Neural progenitor cell (in vitro differentiated cells): ENCODE data around the gene PSME3IP1. TPM values are rescaled to one million over a fixed set of nuclear protein-coding genes. Genes with fewer than 3 reads are reported as not detected.

Experiments used
- DNase-seq: peaks from one replicate; pipeline ENCODE4 v3.0.0-alpha.2; 2016; ENCODE audit warnings: low spot score
- H2AFZ ChIP-seq: fragments of 200-600 bp; sonication (generic); replicated peaks from 2 replicates; pipeline ENCODE4 v1.6.1; 2016; ENCODE audit warnings: antibody characterized with exemption
- H3F3A ChIP-seq: fragments of 200-600 bp; sonication (generic); 2 replicates; pipeline ENCODE4 v1.6.1; 2016; ENCODE audit warnings: antibody characterized with exemption, low read depth
- H3K27ac ChIP-seq: fragments of 200-600 bp; sonication (generic); 2 replicates; pipeline ENCODE4 v1.5.1; 2016; ENCODE audit warnings: mild to moderate bottlenecking
- H3K27me3 ChIP-seq: fragments of 200-600 bp; sonication (generic); 2 replicates; pipeline ENCODE4 v1.6.1; 2016; ENCODE audit warnings: mild to moderate bottlenecking, moderate library complexity
- H3K36me3 ChIP-seq: fragments of 200-600 bp; sonication (generic); 2 replicates; pipeline ENCODE4 v1.5.1; 2016
- H3K4me1 ChIP-seq: fragments of 200-600 bp; sonication (generic); 2 replicates; pipeline ENCODE4 v1.6.1; 2016; ENCODE audit warnings: mixed run types
- H3K4me2 ChIP-seq: fragments of 200-600 bp; sonication (generic); 2 replicates; pipeline ENCODE4 v1.6.1; 2016
- H3K4me3 ChIP-seq: fragments of 200-600 bp; sonication (generic); 2 replicates; pipeline ENCODE4 v1.5.1; 2016
- H3K79me2 ChIP-seq: fragments of 200-600 bp; sonication (generic); 2 replicates; pipeline ENCODE4 v1.6.1; 2016; ENCODE audit warnings: low read depth
- H3K9ac ChIP-seq: fragments of 200-600 bp; sonication (generic); 2 replicates; pipeline ENCODE4 v1.6.1; 2016
- H3K9me3 ChIP-seq: fragments of 200-600 bp; sonication (generic); 2 replicates; pipeline ENCODE4 v1.5.1; 2016; ENCODE audit warnings: low read depth
- H4K20me1 ChIP-seq: fragments of 200-600 bp; sonication (generic); 2 replicates; pipeline ENCODE4 v1.6.1; 2016; ENCODE audit warnings: low read depth
- H3K27ac Mint-ChIP-seq: 3 replicates; pipeline ENCODE4 v1.8.0; 2021; ENCODE audit warnings: mixed read lengths
- H3K27me3 Mint-ChIP-seq: 2 replicates; pipeline ENCODE4 v1.8.0; 2022; ENCODE audit warnings: low read depth, mild to moderate bottlenecking, inconsistent platforms, moderate library complexity, mixed read lengths; ENCODE audit not compliant: insufficient read depth
- H3K36me3 Mint-ChIP-seq: 3 replicates; pipeline ENCODE4 v1.8.0; 2021; ENCODE audit warnings: mixed read lengths
- H3K4me1 Mint-ChIP-seq: 3 replicates; pipeline ENCODE4 v1.8.0; 2021; ENCODE audit warnings: mixed read lengths
- H3K4me3 Mint-ChIP-seq: 3 replicates; pipeline ENCODE4 v1.8.0; 2021; ENCODE audit warnings: mild to moderate bottlenecking, moderate library complexity, mixed read lengths
- H3K9me3 Mint-ChIP-seq: 3 replicates; pipeline ENCODE4 v1.8.0; 2020; ENCODE audit warnings: mixed read lengths
- EZH2 ChIP-seq: fragments of 200-600 bp; sonication (generic); IDR thresholded peaks from 2 replicates; pipeline ENCODE4 v1.6.1; 2017; ENCODE audit warnings: antibody characterized with exemption, mild to moderate bottlenecking, moderate library complexity
- EZH2phosphoT487 ChIP-seq: fragments of 200-600 bp; sonication (generic); IDR thresholded peaks from 2 replicates; pipeline ENCODE4 v1.6.1; 2017; ENCODE audit warnings: antibody characterized with exemption
- total RNA-seq: library from RNA; depleted of rRNA; stranded (reverse); fragments of >200 nt; gene quantifications from 2 replicates; pipeline ENCODE4 v1.2.3, GENCODE V29; 2015; ENCODE audit warnings: low replicate concordance
- TF ChIP-seq, protein P1 (sequence below): fragments of 200-600 bp; sonication (generic); IDR thresholded peaks from 2 replicates; pipeline ENCODE4 v1.5.1; 2017; ENCODE audit warnings: antibody characterized with exemption, mild to moderate bottlenecking

The PSME3IP1 gene
- total RNA-seq, 1 donor from 2014 or later, result 184 TPM

DNA sequence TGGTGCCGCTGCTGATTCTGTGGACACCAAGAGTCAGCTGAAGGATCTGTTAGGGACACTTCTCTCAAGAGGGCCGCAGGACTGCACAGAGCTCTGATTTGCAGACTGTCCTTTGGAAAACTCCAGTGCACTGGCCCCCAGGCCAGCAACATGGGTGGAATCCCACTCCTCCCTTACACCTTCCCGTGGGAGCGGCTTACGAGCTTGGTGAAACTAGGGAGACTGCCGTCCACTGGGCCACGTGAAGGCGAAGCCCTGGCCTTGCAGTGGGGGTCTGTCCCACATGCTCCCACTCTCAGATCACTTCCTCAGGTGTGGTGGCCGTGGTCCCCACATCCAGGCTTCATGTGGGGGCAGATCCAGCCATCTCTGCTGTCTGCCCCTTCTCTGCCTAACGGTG lies 36.4 kb downstream of the PSME3IP1 start:
- H3K79me2 ChIP-seq, result no peaks in the 10 kb centered on the region
- no peak overlapping the region for H3K4me3 Mint-ChIP-seq
- H3K36me3 Mint-ChIP-seq, result peaks cover 31% of the 10 kb centered on the region
- H3K27ac ChIP-seq, result no peak overlapping the region
- peaks cover 12% of the 10 kb centered on the region for H4K20me1 ChIP-seq
- no peak for DNase-seq
- no peak overlapping the region for H3K4me3 ChIP-seq
- H3F3A ChIP-seq, result peaks cover 26% of the 10 kb centered on the region
- peaks cover 6% of the 10 kb centered on the region for H3K27me3 Mint-ChIP-seq
- H3K27me3 ChIP-seq, result no peaks in the 10 kb centered on the region
- H2AFZ ChIP-seq, result no peak overlapping the region
- H3K9me3 Mint-ChIP-seq, result no peaks in the 10 kb centered on the region
- no peak overlapping the region for H3K4me2 ChIP-seq
- H3K36me3 ChIP-seq, result no peaks in the 10 kb centered on the region
- H3K27ac Mint-ChIP-seq, result no peak overlapping the region
- no peak for TF ChIP-seq EZH2phosphoT487
- TF ChIP-seq, protein P1, sequence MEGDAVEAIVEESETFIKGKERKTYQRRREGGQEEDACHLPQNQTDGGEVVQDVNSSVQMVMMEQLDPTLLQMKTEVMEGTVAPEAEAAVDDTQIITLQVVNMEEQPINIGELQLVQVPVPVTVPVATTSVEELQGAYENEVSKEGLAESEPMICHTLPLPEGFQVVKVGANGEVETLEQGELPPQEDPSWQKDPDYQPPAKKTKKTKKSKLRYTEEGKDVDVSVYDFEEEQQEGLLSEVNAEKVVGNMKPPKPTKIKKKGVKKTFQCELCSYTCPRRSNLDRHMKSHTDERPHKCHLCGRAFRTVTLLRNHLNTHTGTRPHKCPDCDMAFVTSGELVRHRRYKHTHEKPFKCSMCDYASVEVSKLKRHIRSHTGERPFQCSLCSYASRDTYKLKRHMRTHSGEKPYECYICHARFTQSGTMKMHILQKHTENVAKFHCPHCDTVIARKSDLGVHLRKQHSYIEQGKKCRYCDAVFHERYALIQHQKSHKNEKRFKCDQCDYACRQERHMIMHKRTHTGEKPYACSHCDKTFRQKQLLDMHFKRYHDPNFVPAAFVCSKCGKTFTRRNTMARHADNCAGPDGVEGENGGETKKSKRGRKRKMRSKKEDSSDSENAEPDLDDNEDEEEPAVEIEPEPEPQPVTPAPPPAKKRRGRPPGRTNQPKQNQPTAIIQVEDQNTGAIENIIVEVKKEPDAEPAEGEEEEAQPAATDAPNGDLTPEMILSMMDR, result no peak
- TF ChIP-seq EZH2, result no peak
- no peaks in the 10 kb centered on the region for H3K9me3 ChIP-seq
- no peak overlapping the region for H3K9ac ChIP-seq
- peaks cover 39% of the 10 kb centered on the region for H3K4me1 ChIP-seq
- peaks cover 58% of the 10 kb centered on the region for H3K4me1 Mint-ChIP-seq

DNA sequence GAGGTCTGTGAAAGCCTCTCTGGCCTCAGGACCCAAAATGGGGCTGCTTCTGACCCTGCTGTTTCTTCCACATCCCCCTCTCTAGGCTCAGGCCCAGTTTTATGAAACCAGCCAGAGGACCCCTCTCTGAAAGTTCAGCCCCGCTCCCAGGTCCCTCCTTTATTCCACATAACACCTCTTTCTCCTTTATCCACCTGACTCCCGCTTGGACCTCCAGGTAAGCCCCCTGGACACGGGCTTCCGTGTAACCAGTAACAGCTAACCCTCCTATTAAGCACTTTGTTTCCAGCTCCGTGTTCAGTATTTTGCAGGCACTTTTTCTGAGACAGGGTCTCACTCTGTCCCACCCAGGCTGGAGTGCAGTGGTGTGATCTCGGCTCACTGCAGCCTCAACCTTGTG lies 37.4 kb downstream of the PSME3IP1 start:
- H3K4me1 Mint-ChIP-seq, result peaks cover 67% of the 10 kb centered on the region
- no peak for DNase-seq
- H3K79me2 ChIP-seq, result no peaks in the 10 kb centered on the region
- no peaks in the 10 kb centered on the region for H3K36me3 ChIP-seq
- no peak overlapping the region for H3K27ac ChIP-seq
- peaks cover 22% of the 10 kb centered on the region for H3K36me3 Mint-ChIP-seq
- H3K27me3 Mint-ChIP-seq, result peaks cover 6% of the 10 kb centered on the region
- H3K9me3 ChIP-seq, result no peaks in the 10 kb centered on the region
- peak overlapping the region; percentile 83 for H3K27ac Mint-ChIP-seq
- peak overlapping the region; percentile 41 for H3K4me3 Mint-ChIP-seq
- TF ChIP-seq EZH2phosphoT487 (no peak), EZH2 (no peak)
- TF ChIP-seq, protein P1, result no peak
- no peaks in the 10 kb centered on the region for H3K9me3 Mint-ChIP-seq
- H2AFZ ChIP-seq, result no peak overlapping the region
- H3K4me3 ChIP-seq, result no peak overlapping the region
- peaks cover 39% of the 10 kb centered on the region for H3K4me1 ChIP-seq
- no peak overlapping the region for H3K9ac ChIP-seq
- peaks cover 12% of the 10 kb centered on the region for H4K20me1 ChIP-seq
- H3K4me2 ChIP-seq, result no peak overlapping the region
- H3F3A ChIP-seq, result peaks cover 26% of the 10 kb centered on the region
- H3K27me3 ChIP-seq, result no peaks in the 10 kb centered on the region

DNA sequence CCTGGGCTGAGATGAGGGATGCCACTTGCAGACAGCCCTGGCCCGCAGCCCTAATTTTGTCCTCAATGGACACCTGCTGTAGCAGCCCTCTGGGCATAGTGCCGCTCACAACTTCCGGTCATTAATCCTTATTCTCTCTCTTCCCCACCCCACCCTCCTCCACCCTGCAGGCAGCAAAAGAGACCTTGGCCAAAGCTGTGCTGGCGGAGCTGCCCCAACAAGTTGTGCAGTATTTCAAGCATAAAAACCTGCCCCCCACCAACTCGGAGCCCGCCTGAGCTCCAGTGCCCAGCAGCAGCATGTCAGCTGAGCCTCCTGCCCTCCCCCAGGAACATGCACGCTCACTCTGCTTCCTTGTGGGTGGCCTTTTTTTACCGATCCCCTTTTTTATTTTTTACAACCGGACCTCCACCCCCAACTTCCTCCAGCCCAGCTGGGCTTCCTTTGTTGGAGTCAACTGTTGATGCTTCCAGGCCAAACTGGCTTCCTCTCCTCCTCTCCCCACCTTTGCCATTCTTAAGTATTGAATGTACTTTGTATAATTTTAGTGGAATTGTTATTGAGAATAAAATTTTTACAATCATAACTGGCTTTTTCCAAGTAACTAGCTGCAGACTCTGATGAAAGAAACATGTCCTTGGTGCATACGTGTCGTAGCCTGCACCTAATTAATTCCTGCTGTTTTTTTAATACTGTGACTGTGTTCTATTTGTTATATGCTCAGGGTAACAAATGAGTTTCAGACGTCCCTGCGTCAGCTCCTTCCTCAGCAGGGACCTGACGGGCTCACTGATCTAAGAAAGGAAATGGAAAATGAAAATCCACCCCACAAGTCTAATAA lies 38.2 kb downstream of the PSME3IP1 start:
- Histone ChIP-seq H3K27me3 (no peaks in the 10 kb centered on the region), H3K4me2 (peak overlapping the region; percentile 55), H3K9me3 (no peaks in the 10 kb centered on the region), H3K27ac (no peak overlapping the region), H3K79me2 (no peaks in the 10 kb centered on the region), H3K4me3 (no peak overlapping the region), H2AFZ (no peak overlapping the region), H3F3A (peaks cover 26% of the 10 kb centered on the region), H3K9ac (no peak overlapping the region), H3K4me1 (peaks cover 39% of the 10 kb centered on the region), H4K20me1 (peaks cover 12% of the 10 kb centered on the region), H3K36me3 (no peaks in the 10 kb centered on the region)
- H3K36me3 Mint-ChIP-seq, result peaks cover 14% of the 10 kb centered on the region
- H3K4me3 Mint-ChIP-seq, result peak overlapping the region; percentile 18
- peaks cover 6% of the 10 kb centered on the region for H3K27me3 Mint-ChIP-seq
- H3K4me1 Mint-ChIP-seq, result peaks cover 75% of the 10 kb centered on the region
- no peak for TF ChIP-seq EZH2
- TF ChIP-seq, protein P1, result no peak
- TF ChIP-seq EZH2phosphoT487, result no peak
- H3K27ac Mint-ChIP-seq, result peak overlapping the region; percentile 34
- H3K9me3 Mint-ChIP-seq, result no peaks in the 10 kb centered on the region
- DNase-seq, result peak; percentile 33
